Right forelimb (tissue), 1 donor: ENCODE measurements around the gene CHEK1.
A peak's percentile ranks its signal among the peaks of the same experiment; 100 is the strongest.
"Not testable (repeated sequence)": the region's sequence is repeated elsewhere in the genome, so short reads cannot be mapped to it uniquely, and the experiment has no call there.

ENCODE experiments used
- DNase-seq: peaks from one replicate; pipeline ENCODE4 v3.0.0-alpha.2; 2018

Gene CHEK1

GRCh38 chr11:125624756-125625213 lies at the start of gene CHEK1:
Gene CHEK1 (plus strand): TSS chr11:125625163. CDS start chr11:125626769, 1,606 bp downstream.
- no peak for DNase-seq

DNA sequence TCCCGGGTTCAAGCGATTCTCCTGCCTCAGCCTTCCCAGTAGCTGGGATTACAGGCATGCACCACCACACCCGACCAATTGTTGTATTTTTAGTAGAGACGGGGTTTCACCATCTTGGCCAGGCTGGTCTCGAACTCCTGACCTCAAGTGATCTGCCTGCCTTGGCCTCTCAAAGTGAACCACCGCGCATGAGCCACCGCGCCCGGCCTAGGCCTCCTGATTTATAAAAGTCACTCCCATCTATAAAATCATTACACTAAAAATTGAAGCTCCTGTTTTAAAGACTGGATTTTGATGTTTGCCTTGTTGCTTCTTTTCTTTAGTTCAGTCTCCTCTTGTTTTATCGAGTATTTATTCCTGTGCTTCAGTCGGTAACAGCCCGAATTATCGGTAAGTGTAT lies 47.8 kb upstream of the CHEK1 start:
- DNase-seq = not testable (repeated sequence)

DNA sequence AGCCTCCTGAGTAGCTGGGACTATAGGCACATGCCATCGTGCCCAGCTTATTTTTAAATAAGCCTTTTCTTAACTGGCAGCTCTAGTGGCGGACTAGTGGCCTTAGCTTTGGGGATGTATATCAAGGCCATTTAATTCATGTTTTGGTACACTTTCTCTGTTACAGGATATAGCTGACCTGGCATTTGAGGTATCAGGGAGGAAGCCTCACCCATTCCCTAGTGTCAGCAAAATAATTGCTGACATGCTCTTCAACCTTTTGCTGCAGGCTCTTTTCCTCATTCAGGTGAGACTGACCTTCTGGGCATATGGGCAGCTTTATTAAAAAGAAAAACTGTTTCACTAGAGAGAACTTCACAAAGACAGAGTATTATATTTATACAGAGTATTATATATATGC lies 46.2 kb upstream of the CHEK1 start:
- no peak for DNase-seq

DNA sequence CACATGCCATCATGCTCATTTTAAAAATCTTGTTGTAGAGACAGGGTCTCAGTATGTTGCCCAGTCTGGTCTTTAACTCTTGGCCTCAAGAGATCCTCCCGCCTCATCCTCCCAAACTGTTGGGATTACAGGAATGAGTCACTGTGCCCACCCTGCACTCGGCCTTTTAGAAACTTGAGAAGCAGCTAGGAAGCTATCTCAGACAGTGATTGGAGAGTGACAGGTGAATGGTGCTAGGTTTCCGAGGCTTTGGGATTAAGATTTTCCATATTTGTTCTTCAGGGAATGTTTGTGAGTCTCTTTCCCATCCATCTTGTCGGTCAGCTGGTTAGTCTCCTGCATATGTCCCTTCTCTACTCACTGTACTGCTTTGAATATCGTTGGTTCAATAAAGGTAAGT lies 45.2 kb upstream of the CHEK1 start:
- DNase-seq = no peak

GRCh38 chr11:125583496-125583895 lies 41.5 kb upstream of the CHEK1 start:
- DNase-seq = no peak

- no peak for DNase-seq
Measured at GRCh38 chr11:125585487-125585886, 39.5 kb upstream of the CHEK1 start.

GRCh38 chr11:125586623-125587022 lies 38.3 kb upstream of the CHEK1 start:
- DNase-seq = no peak

- no peak for DNase-seq
Measured at GRCh38 chr11:125587480-125587879, 37.5 kb upstream of the CHEK1 start.

GRCh38 chr11:125588505-125588904 lies 36.5 kb upstream of the CHEK1 start:
- no peak for DNase-seq

DNA sequence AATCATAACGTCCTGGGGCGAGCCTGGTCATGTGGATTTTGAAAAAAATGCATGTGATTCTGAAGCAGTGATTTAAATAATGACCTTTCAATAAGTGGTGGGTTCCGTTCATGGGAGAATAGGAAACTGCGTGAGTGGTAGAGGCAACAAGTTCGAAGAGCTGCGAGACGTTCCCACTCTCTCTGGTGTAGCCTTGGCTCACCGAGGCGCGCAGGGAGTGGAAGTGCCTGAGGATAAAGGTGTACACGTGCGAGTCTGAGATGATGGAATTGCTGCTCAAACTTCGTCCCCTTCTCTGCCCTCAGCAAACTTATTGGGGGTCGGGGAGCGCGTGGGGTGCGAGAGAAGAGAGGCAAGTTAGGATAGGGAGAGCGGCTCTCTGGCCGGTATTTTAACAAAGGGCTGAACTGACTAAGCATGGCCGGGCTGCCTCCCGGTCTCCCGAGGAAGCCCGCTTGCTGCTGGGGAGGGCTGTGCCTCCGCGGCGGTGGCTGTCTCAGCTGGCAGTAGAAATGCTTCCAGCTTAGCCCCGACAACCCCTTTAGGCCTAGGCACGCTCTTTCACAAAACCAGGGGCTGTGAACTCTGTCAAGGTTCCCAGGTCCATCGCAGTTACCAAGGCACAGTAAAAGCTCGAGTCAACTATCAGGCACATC lies 33.2 kb upstream of the CHEK1 start:
- peak; percentile 78 for DNase-seq

DNA sequence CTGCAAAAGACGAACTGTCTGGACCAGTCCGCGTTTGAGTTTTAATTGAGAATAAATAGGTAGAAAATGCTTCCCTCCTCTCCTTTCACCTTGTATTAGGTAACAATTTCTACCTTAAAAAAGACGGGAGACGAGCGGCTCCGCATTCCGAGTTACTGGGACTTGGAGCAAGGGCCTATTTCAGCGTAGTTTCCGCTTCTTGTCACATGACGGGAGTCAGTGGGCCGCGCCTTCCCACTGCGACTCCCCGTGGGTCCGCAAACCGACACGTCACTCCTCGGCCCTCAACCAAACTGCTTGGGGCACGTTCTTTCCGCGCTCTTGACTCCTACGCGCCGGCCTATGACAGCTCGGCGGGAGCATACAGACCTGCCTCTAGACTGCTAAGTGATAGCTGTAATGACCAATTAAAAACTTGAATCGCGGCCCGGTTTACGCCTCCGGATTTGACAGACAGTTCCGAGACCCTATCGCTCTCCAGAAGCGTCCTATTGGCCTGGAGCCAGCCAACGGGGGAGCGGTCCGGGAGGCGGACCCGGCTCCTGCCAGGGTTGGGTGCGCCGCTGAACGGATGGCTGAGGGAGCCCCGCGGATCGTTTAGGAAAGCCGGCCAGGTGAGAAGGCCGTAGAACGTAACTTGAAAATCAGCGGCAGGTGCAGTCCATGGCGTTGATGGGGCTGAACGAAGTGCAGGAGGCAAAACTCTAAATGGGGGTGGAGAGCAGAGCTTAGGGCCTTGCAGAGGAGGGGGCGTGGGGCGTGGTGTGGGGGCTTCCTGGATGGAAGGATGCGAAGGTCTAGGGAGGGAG lies 32.5 kb upstream of the CHEK1 start, which contains the start of gene STT3A:
STT3A (plus strand) TSS at position 548 of the 809 bp plus-strand sequence. CDS start 3,064 bp downstream, outside the sequence.
- DNase-seq = peak; percentile 99

DNA sequence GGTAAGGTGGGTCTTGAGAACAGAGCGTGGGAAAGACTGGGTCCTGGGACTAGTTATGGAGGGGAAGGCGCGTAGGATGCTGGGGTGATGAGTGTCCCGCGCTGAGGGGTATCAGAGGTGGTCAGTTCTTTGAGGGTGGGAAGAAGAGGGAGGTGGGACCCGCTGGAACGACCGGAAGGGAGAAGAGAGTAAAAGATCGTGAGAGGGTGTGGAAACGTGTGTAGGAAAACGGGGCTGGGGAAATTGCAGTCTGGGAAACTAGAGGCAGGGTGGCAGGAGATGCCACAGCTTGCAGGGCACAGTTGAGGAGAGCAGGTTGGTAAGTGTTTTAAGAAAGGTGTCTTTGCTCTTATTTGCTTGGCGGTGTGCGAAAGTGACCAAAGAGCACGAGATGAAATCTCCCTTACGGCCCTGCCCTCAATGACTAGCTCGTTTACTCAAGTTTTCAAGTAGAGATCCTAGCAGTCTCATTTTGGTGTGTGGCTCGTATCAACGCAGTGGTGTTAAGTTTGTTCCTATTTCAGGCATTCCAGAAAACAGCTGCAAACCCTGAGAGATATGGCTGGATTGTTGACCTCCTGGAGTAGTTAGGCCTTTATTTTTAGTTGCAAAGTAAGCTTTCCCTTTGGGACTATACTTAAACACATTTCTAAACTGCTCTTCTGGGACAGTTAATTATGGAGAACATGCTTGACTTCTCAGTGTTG lies 31.7 kb upstream of the CHEK1 start:
- DNase-seq = no peak

GRCh38 chr11:125594958-125595357 lies 30.0 kb upstream of the CHEK1 start:
- DNase-seq = no peak

GRCh38 chr11:125600663-125601062 lies 24.3 kb upstream of the CHEK1 start:
- DNase-seq = no peak

- no peak for DNase-seq
Measured at GRCh38 chr11:125603207-125603606, 21.8 kb upstream of the CHEK1 start.

DNA sequence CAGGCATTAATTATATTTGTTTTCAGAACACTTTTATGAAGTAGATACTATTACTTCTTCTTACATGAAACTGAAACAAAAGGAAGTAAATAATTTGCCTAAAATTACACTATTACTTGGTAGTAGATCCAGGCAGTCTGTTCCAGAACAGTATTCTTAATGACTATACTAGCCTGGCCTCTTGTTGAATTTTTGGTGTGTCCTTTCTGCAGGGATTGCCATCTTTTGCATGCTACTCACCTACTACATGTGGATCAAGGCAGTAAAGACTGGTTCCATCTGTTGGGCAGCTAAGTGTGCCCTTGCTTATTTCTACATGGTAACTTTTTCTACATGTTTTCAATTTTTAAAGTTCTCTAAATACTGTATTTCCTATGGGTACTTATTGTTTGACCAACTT lies 19.5 kb upstream of the CHEK1 start:
- DNase-seq = no peak

DNA sequence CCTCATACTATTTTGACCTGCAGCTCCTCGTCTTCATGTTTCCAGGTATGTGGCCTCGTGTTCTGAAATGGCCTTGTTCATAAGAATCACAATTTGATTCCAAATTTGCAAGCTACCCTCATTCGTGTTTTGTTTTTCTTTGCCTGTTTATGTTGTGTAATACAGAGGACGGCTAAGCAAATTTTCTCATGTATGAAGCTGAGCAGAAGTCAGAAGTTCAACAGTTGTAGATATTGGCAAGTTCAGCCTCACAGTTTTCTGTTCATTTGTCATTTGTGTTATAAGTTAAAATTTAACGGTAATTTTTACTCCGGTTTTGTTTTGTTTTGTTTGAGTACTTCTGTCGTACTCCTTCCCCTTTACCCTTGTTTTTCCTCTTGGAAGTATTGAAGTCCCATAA lies 15.4 kb upstream of the CHEK1 start:
- no peak for DNase-seq

DNA sequence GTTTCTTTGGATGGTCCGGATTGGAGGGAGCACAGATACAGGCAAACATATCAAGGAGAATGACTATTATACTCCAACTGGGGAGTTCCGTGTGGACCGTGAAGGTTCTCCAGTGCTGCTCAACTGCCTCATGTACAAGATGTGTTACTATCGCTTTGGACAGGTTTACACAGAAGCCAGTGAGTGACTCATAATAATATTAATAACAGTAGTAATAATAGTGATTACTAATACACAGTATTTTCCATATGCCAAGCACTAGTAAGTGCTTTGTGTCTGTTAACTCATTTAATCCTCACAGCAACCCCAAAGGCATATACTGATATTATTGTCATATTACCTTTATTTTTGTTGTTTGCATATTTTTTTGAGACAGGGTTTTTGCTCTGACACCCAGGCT lies 6.6 kb upstream of the CHEK1 start:
- no peak for DNase-seq

DNA sequence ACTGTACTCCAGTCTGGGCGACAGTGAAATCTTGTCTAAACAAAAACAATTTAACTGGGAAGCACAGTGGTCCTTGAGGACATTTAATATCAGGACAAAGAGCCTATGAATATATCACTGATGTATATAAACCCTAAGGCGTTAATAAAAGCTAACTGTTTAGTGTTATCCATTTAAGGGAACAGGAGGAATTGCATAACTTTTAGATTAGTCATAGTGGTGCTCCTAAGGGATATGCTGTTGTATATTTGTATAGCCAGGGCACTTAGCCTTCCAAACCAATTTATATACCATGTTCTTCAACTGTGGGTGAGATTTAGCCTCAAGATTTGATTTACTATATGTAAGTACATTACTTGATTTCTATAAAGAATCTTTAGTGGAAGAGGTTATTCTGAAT lies 3.0 kb upstream of the CHEK1 start:
- DNase-seq = no peak

- DNase-seq = no peak
Measured at GRCh38 chr11:125623064-125623463, 1.9 kb upstream of the CHEK1 start.

DNA sequence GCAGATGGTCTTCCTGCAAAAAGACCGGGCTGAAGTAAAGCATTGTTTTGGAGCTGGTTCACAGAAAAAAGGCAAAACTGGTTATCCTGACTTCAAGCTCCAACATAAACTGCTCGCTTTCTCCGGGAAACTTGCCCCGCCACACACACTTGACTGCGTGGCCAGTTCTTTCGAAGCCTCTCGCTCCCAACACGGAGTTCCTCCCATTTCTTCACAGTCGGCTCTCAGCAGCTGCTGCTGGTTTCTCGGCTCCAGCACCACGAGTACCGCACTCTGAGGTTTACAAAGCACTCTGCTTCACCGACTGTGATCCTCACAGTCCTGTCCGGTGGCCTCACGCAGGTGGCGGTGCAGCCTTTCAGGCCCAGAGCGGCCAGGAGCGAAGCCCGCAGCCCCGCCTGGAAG lies 264 bp downstream of the CHEK1 start:
- DNase-seq = no peak

DNA sequence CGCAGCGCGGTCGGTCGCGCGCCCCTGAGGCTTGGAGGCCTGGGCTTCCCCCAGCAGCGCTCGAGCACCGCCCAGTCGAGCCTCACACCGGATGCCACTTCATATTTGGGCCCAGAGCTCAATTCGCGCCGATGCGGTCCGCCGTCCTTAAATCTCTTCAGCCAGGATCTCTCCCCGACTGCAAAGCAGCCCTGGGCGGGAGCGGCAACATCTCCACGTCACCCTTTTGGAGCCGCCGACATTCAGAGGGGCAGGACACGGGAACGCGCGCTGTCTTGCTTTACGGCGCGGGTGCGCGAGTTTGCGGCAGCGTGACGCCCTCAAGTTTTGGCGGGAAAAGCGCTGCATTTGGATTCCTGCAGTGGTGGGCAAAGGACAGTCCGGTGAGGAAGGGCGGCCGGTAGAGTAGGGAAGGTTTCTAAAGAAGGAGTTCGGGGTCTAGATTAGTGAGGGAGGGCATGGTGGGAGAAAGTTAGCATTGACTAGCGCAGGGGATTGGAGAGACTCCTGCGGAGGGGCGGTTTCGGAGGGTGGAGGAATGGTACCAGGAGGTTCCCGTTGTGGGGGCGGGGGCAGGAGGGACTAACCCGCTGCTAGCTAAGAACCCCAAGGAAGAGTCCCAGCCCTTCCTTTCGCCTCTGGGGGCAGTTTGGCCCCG lies 796 bp downstream of the CHEK1 start:
- peak; percentile 97 for DNase-seq
